H1 (cell line): ENCODE results near the gene PRELID1. TPM values are rescaled to one million over a fixed set of nuclear protein-coding genes. Genes with fewer than 3 reads are reported as not detected.

Source experiments
- CTCF ChIA-PET: fragments of 300-600 bp; sonication (Branson Sonifier 250); formaldehyde crosslinking; loops from one replicate; lab custom pipeline; 2021; ENCODE audit not compliant: partially characterized antibody; lab: Charles Lee
- POLR2A ChIA-PET: fragments of 300-600 bp; sonication (Branson Sonifier 250); formaldehyde crosslinking; loops from one replicate; lab custom pipeline; 2021; ENCODE audit warnings: inconsistent platforms; ENCODE audit not compliant: partially characterized antibody; lab: Charles Lee
- DNase-seq, 2 experiments: peaks; one replicate each; pipeline versions ENCODE4 v3.0.0 to v3.0.0-alpha.2; 2010 to 2022; ENCODE audit warnings: low spot score in 2 of 2, low read depth in 1 of 2, mixed read lengths in 1 of 2
- FAIRE-seq: peaks from 2 replicates; lab custom pipeline; 2011; peaks lifted over from hg19 to GRCh38; lab: Jason Lieb, UNC
- H2AFZ ChIP-seq: 2 replicates; pipeline ENCODE4 v1.8.1; 2012; ENCODE audit warnings: low read length, inconsistent platforms
- H2AK5ac ChIP-seq: 2 replicates; pipeline ENCODE4 v1.6.1; 2013; ENCODE audit warnings: low read depth, low read length
- H2BK120ac ChIP-seq: replicated peaks from 2 replicates; pipeline ENCODE3; 2013; ENCODE audit warnings: low read depth, low read length, inconsistent platforms
- H2BK12ac ChIP-seq: 2 replicates; pipeline ENCODE4 v1.6.1; 2013; ENCODE audit warnings: low read depth, low read length
- H2BK15ac ChIP-seq: 2 replicates; pipeline ENCODE4 v1.6.1; 2013; ENCODE audit warnings: low read length
- H2BK20ac ChIP-seq: 2 replicates; pipeline ENCODE4 v1.6.1; 2013; ENCODE audit warnings: low read length
- H2BK5ac ChIP-seq: 2 replicates; pipeline ENCODE4 v1.6.1; 2013; ENCODE audit warnings: low read depth, low read length
- H3K14ac ChIP-seq: 2 replicates; pipeline ENCODE4 v1.6.1; 2013; ENCODE audit warnings: inconsistent platforms; ENCODE audit not compliant: insufficient read length
- H3K18ac ChIP-seq: 2 replicates; pipeline ENCODE4 v1.6.1; 2013; ENCODE audit warnings: low read length; ENCODE audit errors: extremely low read depth
- H3K23ac ChIP-seq: 2 replicates; pipeline ENCODE4 v1.6.1; 2013; ENCODE audit warnings: inconsistent platforms; ENCODE audit not compliant: insufficient read length
- H3K23me2 ChIP-seq: 2 replicates; pipeline ENCODE4 v1.6.1; 2013; ENCODE audit warnings: low read depth, low read length
- H3K27ac ChIP-seq: 2 replicates; pipeline ENCODE4 v1.6.1; 2011; ENCODE audit warnings: low read depth, low read length, inconsistent platforms
- H3K27me3 ChIP-seq, 4 experiments: replicated peaks in 1 of 4; 1 replicate in 1 of 4; 2 replicates in 3 of 4; pipeline versions ENCODE4 v1.6.1 to v1.8.1; 2011 to 2013; ENCODE audit warnings: low read length in 3 of 4, mild to moderate bottlenecking in 3 of 4, inconsistent platforms in 2 of 4, mixed read lengths in 2 of 4, moderate library complexity in 1 of 4; ENCODE audit not compliant: control insufficient read depth in 3 of 4, insufficient read depth in 3 of 4; ENCODE audit errors: extremely low read depth in 1 of 4
- H3K36me3 ChIP-seq, 4 experiments: 2 replicates each; pipeline versions ENCODE4 v1.6.1 to v1.8.1; 2011 to 2013; ENCODE audit warnings: mild to moderate bottlenecking in 4 of 4, low read length in 3 of 4, moderate library complexity in 2 of 4, control low read depth in 1 of 4, inconsistent platforms in 1 of 4; ENCODE audit not compliant: insufficient read depth in 4 of 4, control insufficient read depth in 2 of 4
- H3K4ac ChIP-seq: replicated peaks from 2 replicates; pipeline ENCODE3; 2013; ENCODE audit warnings: low read length, low read depth, mixed read lengths, inconsistent platforms; ENCODE audit not compliant: insufficient read length
- H3K4me1 ChIP-seq, 4 experiments: replicated peaks in 1 of 4; 1 replicate in 1 of 4; 2 replicates in 3 of 4; pipeline versions ENCODE4 v1.6.1 to v1.8.1; 2011 to 2013; ENCODE audit warnings: low read length in 3 of 4, inconsistent platforms in 2 of 4, mixed read lengths in 1 of 4; ENCODE audit not compliant: insufficient read depth in 4 of 4, control insufficient read depth in 3 of 4
- H3K4me2 ChIP-seq, 2 experiments: 2 replicates each; pipeline versions ENCODE4 v1.6.1 to v1.8.1; 2011 to 2013; ENCODE audit warnings: low read depth in 2 of 2, low read length in 2 of 2, control low read depth in 1 of 2, inconsistent platforms in 1 of 2, mild to moderate bottlenecking in 1 of 2; ENCODE audit not compliant: insufficient read depth in 1 of 2
- H3K4me3 ChIP-seq, 4 experiments: fragments of 200-600, 300-600 bp in 1 of 4; sonication (generic), shearing (Covaris generic), sonication (Bioruptor Twin) in 1 of 4; 2 replicates each; pipeline versions ENCODE4 v1.5.1 to v1.8.1; 2011 to 2016; ENCODE audit warnings: low read length in 4 of 4, low read depth in 3 of 4, control low read depth in 2 of 4, inconsistent platforms in 2 of 4, mild to moderate bottlenecking in 2 of 4, mixed read lengths in 1 of 4, moderate library complexity in 1 of 4; ENCODE audit not compliant: insufficient read depth in 2 of 4; ENCODE audit errors: extremely low read depth in 1 of 4
- H3K56ac ChIP-seq: replicated peaks from 2 replicates; pipeline ENCODE3; 2013; ENCODE audit warnings: low read depth, mild to moderate bottlenecking, mixed read lengths, low read length, inconsistent platforms; ENCODE audit not compliant: insufficient read length
- H3K79me1 ChIP-seq: 2 replicates; pipeline ENCODE4 v1.6.1; 2013; ENCODE audit warnings: low read depth, low read length, control low read depth
- H3K79me2 ChIP-seq, 2 experiments: 2 replicates each; pipeline versions ENCODE4 v1.6.1 to v1.8.1; 2012 to 2013; ENCODE audit warnings: low read length in 2 of 2, mild to moderate bottlenecking in 2 of 2, inconsistent platforms in 1 of 2; ENCODE audit not compliant: insufficient read depth in 2 of 2, control insufficient read depth in 1 of 2
- H3K9ac ChIP-seq, 4 experiments: replicated peaks in 1 of 4; 1 replicate in 1 of 4; 2 replicates in 3 of 4; pipeline versions ENCODE4 v1.6.1 to v1.8.1; 2011 to 2013; ENCODE audit warnings: low read depth in 3 of 4, low read length in 3 of 4, control low read depth in 2 of 4, mild to moderate bottlenecking in 2 of 4, moderate library complexity in 2 of 4, inconsistent platforms in 1 of 4; ENCODE audit errors: extremely low read depth in 1 of 4
- H3K9me3 ChIP-seq, 2 experiments: 2 replicates each; pipeline versions ENCODE4 v1.6.1 to v1.8.1; 2012 to 2013; ENCODE audit warnings: mild to moderate bottlenecking in 2 of 2, moderate library complexity in 2 of 2, control low read depth in 1 of 2, inconsistent platforms in 1 of 2, low read depth in 1 of 2, low read length in 1 of 2, mixed read lengths in 1 of 2; ENCODE audit not compliant: insufficient read depth in 2 of 2
- H4K20me1 ChIP-seq, 2 experiments: replicated peaks in 1 of 2; 2 replicates each; pipeline versions ENCODE3 to v1.8.1; 2011 to 2013; ENCODE audit warnings: inconsistent platforms in 2 of 2, low read length in 2 of 2, mild to moderate bottlenecking in 1 of 2; ENCODE audit not compliant: insufficient read depth in 2 of 2, control insufficient read depth in 1 of 2
- H4K5ac ChIP-seq: 2 replicates; pipeline ENCODE4 v1.6.1; 2013; ENCODE audit warnings: low read length, low read depth, mixed read lengths, inconsistent platforms; ENCODE audit not compliant: insufficient read length
- H4K8ac ChIP-seq: 2 replicates; pipeline ENCODE4 v1.8.0; 2013; ENCODE audit warnings: mild to moderate bottlenecking, moderate library complexity, low read length, inconsistent platforms; ENCODE audit not compliant: insufficient read depth; ENCODE audit errors: extremely low read depth
- H4K91ac ChIP-seq: replicated peaks from 2 replicates; pipeline ENCODE3; 2013; ENCODE audit warnings: low read length, mixed read lengths, inconsistent platforms; ENCODE audit not compliant: insufficient read length
- BCL11A ChIP-seq, 2 experiments: IDR thresholded peaks; one replicate each; pipeline ENCODE4 v1.6.1; 2011; ENCODE audit warnings: low read depth in 2 of 2, low read length in 2 of 2, mild to moderate bottlenecking in 2 of 2
- CBX5 ChIP-seq: fragments of 300-800, 300-1000 bp; sonication (generic); IDR thresholded peaks from 2 replicates; pipeline ENCODE4 v1.7.1; 2016; ENCODE audit warnings: antibody characterized with exemption, low read length, low read depth
- GABPA ChIP-seq: IDR thresholded peaks from 2 replicates; pipeline ENCODE4 v1.6.1; 2011; ENCODE audit warnings: mild to moderate bottlenecking, low read length, moderate library complexity, borderline replicate concordance; ENCODE audit not compliant: insufficient read depth
- KDM5A ChIP-seq: fragments of 200-600 bp; IDR thresholded peaks from 2 replicates; pipeline ENCODE4 v1.7.1; 2012; ENCODE audit warnings: mild to moderate bottlenecking, low read length, inconsistent platforms, mixed read lengths
- PHF8 ChIP-seq: fragments of 200-600 bp; sonication (generic); conservative IDR thresholded peaks from 2 replicates; pipeline ENCODE4 v1.7.1; 2012; ENCODE audit warnings: low read depth, mild to moderate bottlenecking, inconsistent platforms, low read length, moderate library complexity
- SIRT6 ChIP-seq: IDR thresholded peaks from one replicate; pipeline ENCODE4 v1.7.1; 2012; ENCODE audit warnings: low read length, inconsistent platforms
- SP2 ChIP-seq: IDR thresholded peaks from 2 replicates; pipeline ENCODE4 v1.6.1; 2012; ENCODE audit warnings: mild to moderate bottlenecking, low read length, inconsistent platforms
- TAF7 ChIP-seq: optimal IDR thresholded peaks from 2 replicates; pipeline ENCODE3; 2011; ENCODE audit warnings: low read depth, mild to moderate bottlenecking, inconsistent platforms, low read length, moderate library complexity, borderline replicate concordance
- WGBS, 2 experiments: shearing (Covaris generic) in 1 of 2; methylation state at CpG; one replicate each; pipeline versions ENCODE4 v1.1.6 to v1.1.7; 2013 to 2015; ENCODE audit warnings: low lambda C conversion rate in 2 of 2, mixed read lengths in 2 of 2, inconsistent platforms in 1 of 2, low coverage in 1 of 2, missing lambda C conversion rate in 1 of 2; ENCODE audit not compliant: insufficient replicate concordance in 2 of 2, insufficient coverage in 1 of 2, insufficient read length in 1 of 2; ENCODE audit errors: extremely low coverage in 1 of 2, missing lambda C conversion rate in 1 of 2; 5-methylcytosine and 5-hydroxymethylcytosine counted together
- polyA plus RNA-seq, 7 experiments: library from polyadenylated mRNA; depleted of rRNA in 3 of 7; stranded (reverse) in 5 of 7; unstranded in 2 of 7; fragments of >200 nt in 5 of 7; fragments of 200-250 nt in 2 of 7; gene quantifications; 1 replicate in 5 of 7; 2 replicates in 1 of 7; 4 replicates in 1 of 7; pipeline versions ENCODE4 v1.2.1 to v1.2.3, GENCODE V29; 2011 to 2013; ENCODE audit warnings: missing spikeins in 2 of 7, mixed read lengths in 2 of 7
- total RNA-seq: library from RNA; stranded (reverse); fragmentation: NEBNext Ultra II Directional; extraction: Animal tissue kit (Norgen Biotek cat#: 25700); gene quantifications from 2 replicates; pipeline ENCODE4 v1.2.1, GENCODE V29; 2021

PRELID1 gene
- total and polyA plus RNA-seq, 2 of the 8 experiments (the other 6 are each of a cell fraction or from before 2014, with no cell fraction given): 272 to 428 TPM

- H3K27ac ChIP-seq: peak overlapping the region; percentile 43
- H3K27me3 ChIP-seq: no peaks in the 10 kb centered on the region
- no peak overlapping the region for H3K14ac ChIP-seq
- CTCF ChIA-PET: interaction anchor here (1.0 to 1.4 kb wide), 3 partner anchors 67 to 231 kb away, joined by 3 to 4 read pairs (median 3); no protein-coding TSS in a partner anchor
- POLR2A ChIA-PET: interaction anchor here (0.8 to 12.1 kb wide), 8 partner anchors 8 to 168 kb away, joined by 3 to 111 read pairs (median 4); partner anchors contain the start of genes MXD3 and NSD1
- H3K79me2 ChIP-seq: peaks cover 10 to 19% of the 10 kb centered on the region in 2 experiments
- no peak for TF ChIP-seq SP2
- peak; percentile 73 for TF ChIP-seq KDM5A
- TF ChIP-seq CBX5: no peak
- TF ChIP-seq BCL11A (IDR thresholded peaks at IDR 0.05; ENCODE audit: low read depth in 2 of 2, low read length in 2 of 2): no peak
- TF ChIP-seq SIRT6: no peak
- peak; percentile 74 for TF ChIP-seq PHF8
- no peak; the same call in 1 of the 2 replicates for TF ChIP-seq GABPA
- TF ChIP-seq TAF7: no peak
- peak overlapping the region; percentile 91 to 99 (median 94) for H3K4me3 ChIP-seq
- no peak overlapping the region for H2AFZ ChIP-seq
- peak overlapping the region; percentile 81 to 95 (median 86) for H3K9ac ChIP-seq
- H3K79me1 ChIP-seq: peaks cover 9% of the 10 kb centered on the region
- peaks cover 0 to 20% (median 5%) of the 10 kb centered on the region in 4 experiments; a peak in 5 of 7 replicates for H3K4me1 ChIP-seq
- H3K18ac ChIP-seq: peak overlapping the region; percentile 60; the same call in 1 of the 2 replicates
- no peak overlapping the region for H4K91ac ChIP-seq
- peak overlapping the region; percentile 12 for H3K4ac ChIP-seq
- H3K23me2 ChIP-seq: peaks cover 13% of the 10 kb centered on the region; the same call in 1 of the 2 replicates
- peak overlapping the region; percentile 63; the same call in 1 of the 2 replicates for H2BK5ac ChIP-seq
- H3K4me2 ChIP-seq: peak overlapping the region; percentile 67 to 96
- H2BK20ac ChIP-seq: no peak overlapping the region
- H2BK15ac ChIP-seq: no peak overlapping the region
- DNase-seq (no peak), FAIRE-seq (no peak)
- peak overlapping the region; percentile 47; the same call in 1 of the 2 replicates for H4K8ac ChIP-seq
- H2AK5ac ChIP-seq: no peak overlapping the region
- H3K9me3 ChIP-seq: no peaks in the 10 kb centered on the region
- no peak overlapping the region for H3K23ac ChIP-seq
- no peak overlapping the region for H2BK120ac ChIP-seq
- WGBS, 2 experiments: 3% methylated on average over 25 of the region's 25 CpGs; no CpG with 5 or more reads in 1 of the 2 experiments
- H2BK12ac ChIP-seq: 0 out of 2 replicates have a peak overlapping the region, but pooled peaks have one; percentile 60
- peaks cover 3 to 27% (median 13%) of the 10 kb centered on the region in 4 experiments; a peak in 6 of 8 replicates for H3K36me3 ChIP-seq
- H4K5ac ChIP-seq: no peak overlapping the region
- peaks cover 9 to 13% of the 10 kb centered on the region in 2 experiments for H4K20me1 ChIP-seq
- no peak overlapping the region for H3K56ac ChIP-seq
These were observed 359 bp downstream of the PRELID1 start for GRCh38 chr5:177303925-177304391.
